ENCODE results near the gene RAPGEF5.

RAPGEF5 gene

GRCh38 chr7:22346383-22347107 lies 10.4 kb downstream of the RAPGEF5 start:
- no peak for DNase-seq

GRCh38 chr7:22344655-22345054 lies 12.3 kb downstream of the RAPGEF5 start:
- DNase-seq: no peak

- no peak for DNase-seq
Measured at GRCh38 chr7:22343612-22344011, 13.3 kb downstream of the RAPGEF5 start.

GRCh38 chr7:22343071-22343470 lies 13.9 kb downstream of the RAPGEF5 start:
- DNase-seq: no peak

GRCh38 chr7:22339725-22340390 lies 17.1 kb downstream of the RAPGEF5 start:
- no peak for DNase-seq

- no peak for DNase-seq
Measured at GRCh38 chr7:22338877-22339276, 18.1 kb downstream of the RAPGEF5 start.

GRCh38 chr7:22338411-22338810 lies 18.5 kb downstream of the RAPGEF5 start:
- DNase-seq: no peak

- DNase-seq: no peak
Measured at GRCh38 chr7:22333680-22334141, 23.2 kb downstream of the RAPGEF5 start.

- DNase-seq: no peak
Measured at GRCh38 chr7:22332461-22332870, 24.5 kb downstream of the RAPGEF5 start.

- no peak for DNase-seq
Measured at GRCh38 chr7:22331704-22332103, 25.2 kb downstream of the RAPGEF5 start.

- no peak for DNase-seq
Measured at GRCh38 chr7:22330903-22331302, 26.1 kb downstream of the RAPGEF5 start.

GRCh38 chr7:22329816-22330524 lies 27.0 kb downstream of the RAPGEF5 start:
- DNase-seq: no peak

- DNase-seq: no peak
Measured at GRCh38 chr7:22326181-22326580, 30.8 kb downstream of the RAPGEF5 start.

- no peak for DNase-seq
Measured at GRCh38 chr7:22325671-22326070, 31.3 kb downstream of the RAPGEF5 start.

GRCh38 chr7:22323714-22324113 lies 33.2 kb downstream of the RAPGEF5 start:
- no peak for DNase-seq

- no peak for DNase-seq
Measured at GRCh38 chr7:22320416-22320815, 36.5 kb downstream of the RAPGEF5 start.

- no peak for DNase-seq
Measured at GRCh38 chr7:22319424-22320403, 37.2 kb downstream of the RAPGEF5 start.

GRCh38 chr7:22318376-22318775 lies 38.6 kb downstream of the RAPGEF5 start:
- DNase-seq: no peak

GRCh38 chr7:22317632-22318031 lies 39.3 kb downstream of the RAPGEF5 start:
- DNase-seq: no peak

GRCh38 chr7:22316914-22317313 lies 40.0 kb downstream of the RAPGEF5 start:
- DNase-seq: no peak

- DNase-seq: no peak
Measured at GRCh38 chr7:22307816-22308215, 49.1 kb downstream of the RAPGEF5 start.

- no peak for DNase-seq
Measured at GRCh38 chr7:22305706-22306105, 51.2 kb downstream of the RAPGEF5 start.
